Muscle of arm (tissue), 14 donors: ENCODE data around the gene PEX19. TPM values are rescaled to one million over a fixed set of nuclear protein-coding genes. Genes with fewer than 3 reads are reported as not detected.
"Not testable (repeated sequence)": the region's sequence is repeated elsewhere in the genome, so short reads cannot be mapped to it uniquely, and the experiment has no call there.

Experiments
- DNase-seq: peaks from one replicate; pipeline ENCODE4 v3.0.0-alpha.2; 2013
- long read RNA-seq, 11 donors: transcript quantifications; one replicate each; lab custom pipeline, GENCODE V29; 2026
- polyA plus RNA-seq, 12 donors: library from polyadenylated mRNA; unstranded; fragments of 120-200 nt; gene quantifications; one replicate each; pipeline ENCODE4 v1.2.1, GENCODE V29; 2013; ENCODE audit not compliant: insufficient read length in 12 of 12

PEX19 gene, protein sequence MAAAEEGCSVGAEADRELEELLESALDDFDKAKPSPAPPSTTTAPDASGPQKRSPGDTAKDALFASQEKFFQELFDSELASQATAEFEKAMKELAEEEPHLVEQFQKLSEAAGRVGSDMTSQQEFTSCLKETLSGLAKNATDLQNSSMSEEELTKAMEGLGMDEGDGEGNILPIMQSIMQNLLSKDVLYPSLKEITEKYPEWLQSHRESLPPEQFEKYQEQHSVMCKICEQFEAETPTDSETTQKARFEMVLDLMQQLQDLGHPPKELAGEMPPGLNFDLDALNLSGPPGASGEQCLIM
- polyA plus RNA-seq: 10 to 100 TPM in 11 of 12 donors, not detected in 1; 37.5 to 77.2 (median 46.6) TPM
- long read RNA-seq, donor 1, transcript PEX19-205 (7 exons, 3,504 nt): minor isoform, 6 of 22 reads
- long read RNA-seq, donor 1, transcript PEX19-201 (8 exons, 3,661 nt): major isoform, 14 of 22 reads
- long read RNA-seq, donor 1, partial matches to known transcripts: 0 of 22 reads
- long read RNA-seq, donor 1, other reads (novel, unspliced or antisense): 0 of 22 reads
- long read RNA-seq, donor 2, transcript PEX19-201 (8 exons, 3,661 nt): major isoform, 22 of 26 reads
- long read RNA-seq, donor 2, partial matches to known transcripts: 0 of 26 reads
- long read RNA-seq, donor 2, other reads (novel, unspliced or antisense): 0 of 26 reads
- long read RNA-seq, donor 3, partial matches to known transcripts: 0 of 5 reads
- long read RNA-seq, donor 3, other reads (novel, unspliced or antisense): 0 of 5 reads
- long read RNA-seq, donor 4, partial matches to known transcripts: 0 of 5 reads
- long read RNA-seq, donor 4, other reads (novel, unspliced or antisense): 0 of 5 reads
- long read RNA-seq, donor 5, transcript PEX19-201 (8 exons, 3,661 nt): major isoform, 27 of 30 reads
- long read RNA-seq, donor 5, partial matches to known transcripts: 0 of 30 reads
- long read RNA-seq, donor 5, other reads (novel, unspliced or antisense): 0 of 30 reads
- long read RNA-seq, donor 6, transcript PEX19-201 (8 exons, 3,661 nt): major isoform, 7 of 8 reads
- long read RNA-seq, donor 6, partial matches to known transcripts: 0 of 8 reads
- long read RNA-seq, donor 6, other reads (novel, unspliced or antisense): 0 of 8 reads
- long read RNA-seq, donor 7, transcript PEX19-201 (8 exons, 3,661 nt): major isoform, 7 of 8 reads
- long read RNA-seq, donor 7, partial matches to known transcripts: 0 of 8 reads
- long read RNA-seq, donor 7, other reads (novel, unspliced or antisense): 0 of 8 reads
- long read RNA-seq, donor 8, transcript PEX19-201 (8 exons, 3,661 nt): major isoform, 13 of 15 reads
- long read RNA-seq, donor 8, partial matches to known transcripts: 0 of 15 reads
- long read RNA-seq, donor 8, other reads (novel, unspliced or antisense): 0 of 15 reads
- long read RNA-seq, donor 9, transcript PEX19-201 (8 exons, 3,661 nt): major isoform, 5 of 9 reads
- long read RNA-seq, donor 9, partial matches to known transcripts: 0 of 9 reads
- long read RNA-seq, donor 9, other reads (novel, unspliced or antisense): 0 of 9 reads
- long read RNA-seq, donor 10, transcript PEX19-201 (8 exons, 3,661 nt): major isoform, 10 of 16 reads
- long read RNA-seq, donor 10, partial matches to known transcripts: 0 of 16 reads
- long read RNA-seq, donor 10, other reads (novel, unspliced or antisense): 0 of 16 reads
- long read RNA-seq, donor 11, transcript PEX19-201 (8 exons, 3,661 nt): major isoform, 15 of 20 reads
- long read RNA-seq, donor 11, partial matches to known transcripts: 0 of 20 reads
- long read RNA-seq, donor 11, other reads (novel, unspliced or antisense): 0 of 20 reads

- peak; percentile 95 for DNase-seq
These were observed at the start of gene PEX19 for GRCh38 chr1:160284782-160285344. TSS of gene PEX19 (minus strand) at chr1:160285133. CDS start at chr1:160285124, 9 bp downstream.

DNA sequence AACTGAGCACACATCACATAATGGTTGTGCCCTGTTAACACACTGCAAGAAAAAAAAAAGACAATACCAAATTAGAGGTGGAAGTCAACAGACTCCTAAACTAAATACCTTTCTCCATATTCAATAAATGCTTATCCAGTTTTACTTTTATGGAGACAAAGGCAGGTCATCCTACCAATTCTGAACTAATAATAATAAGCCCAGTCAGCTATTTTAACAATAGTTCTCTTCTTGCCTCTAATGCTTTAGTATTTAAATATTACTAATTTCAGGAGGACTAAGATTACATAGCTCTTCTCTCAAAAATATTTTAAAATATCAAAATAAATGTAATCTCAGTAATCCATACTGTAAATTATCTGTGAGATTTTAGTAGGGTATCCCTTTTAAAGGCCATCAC, 47.6 kb upstream of the PEX19 start:
- no peak for DNase-seq

DNA sequence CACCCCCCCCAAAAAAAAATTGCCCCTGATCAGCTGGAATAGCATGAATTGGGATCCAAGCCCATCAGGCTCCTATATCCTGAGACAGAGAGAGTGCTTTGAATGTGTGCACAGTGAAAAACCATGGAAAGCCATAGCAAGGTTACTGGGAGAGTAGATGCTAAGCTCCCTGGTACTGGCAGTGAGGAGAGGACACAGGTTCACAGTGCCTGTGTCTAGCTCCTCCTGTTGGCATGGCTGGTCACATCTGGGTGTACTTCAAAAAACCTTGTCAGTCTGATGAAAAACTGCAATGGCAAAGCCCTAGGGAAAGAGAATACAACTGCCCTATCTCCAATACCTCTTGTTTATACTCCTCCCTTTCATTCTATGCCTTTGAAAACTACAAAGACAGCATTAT, 45.2 kb upstream of the PEX19 start:
- no peak for DNase-seq

DNA sequence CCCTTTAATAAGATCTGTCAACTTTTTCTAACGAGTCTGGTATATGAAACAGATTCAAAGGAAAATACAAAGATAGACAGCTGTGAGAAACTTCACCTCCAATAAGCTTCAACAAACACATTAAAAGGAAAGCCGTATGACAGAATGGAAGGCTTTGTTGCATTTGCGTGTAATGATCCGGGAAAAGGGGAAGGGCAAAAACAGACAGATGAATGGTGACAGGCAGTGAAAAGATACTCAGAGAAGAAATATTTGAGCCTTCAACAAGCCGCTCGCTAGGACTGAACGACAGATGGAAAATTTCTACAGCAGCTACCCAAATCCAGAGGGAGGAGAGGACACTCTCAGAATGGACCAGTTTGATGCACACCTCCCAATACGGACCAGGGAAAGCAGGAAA, 43.3 kb upstream of the PEX19 start:
- DNase-seq: no peak

DNA sequence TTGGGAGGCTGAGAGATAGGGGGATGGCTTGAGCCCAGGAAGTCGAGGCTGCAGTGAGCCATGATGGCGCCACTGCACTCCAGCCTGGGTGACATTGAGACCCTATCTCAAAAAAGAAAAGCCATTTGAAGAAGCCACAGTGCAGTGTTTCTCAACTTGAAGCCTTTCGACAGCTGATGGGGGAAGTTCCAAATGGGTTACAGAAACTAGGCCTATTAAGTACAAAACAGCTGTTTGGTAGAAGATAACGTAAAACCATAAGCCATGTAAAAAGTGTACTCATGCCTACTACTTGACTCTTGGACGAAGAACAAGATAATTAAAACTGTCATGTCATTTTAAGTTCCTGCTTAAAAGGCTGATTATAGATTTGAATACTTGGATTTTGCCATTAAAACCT, 41.5 kb upstream of the PEX19 start:
- DNase-seq: no peak

- no peak for DNase-seq
These were observed 40.3 kb upstream of the PEX19 start for GRCh38 chr1:160325252-160325651.

GRCh38 chr1:160322831-160323230, 37.9 kb upstream of the PEX19 start:
- DNase-seq: no peak

DNA sequence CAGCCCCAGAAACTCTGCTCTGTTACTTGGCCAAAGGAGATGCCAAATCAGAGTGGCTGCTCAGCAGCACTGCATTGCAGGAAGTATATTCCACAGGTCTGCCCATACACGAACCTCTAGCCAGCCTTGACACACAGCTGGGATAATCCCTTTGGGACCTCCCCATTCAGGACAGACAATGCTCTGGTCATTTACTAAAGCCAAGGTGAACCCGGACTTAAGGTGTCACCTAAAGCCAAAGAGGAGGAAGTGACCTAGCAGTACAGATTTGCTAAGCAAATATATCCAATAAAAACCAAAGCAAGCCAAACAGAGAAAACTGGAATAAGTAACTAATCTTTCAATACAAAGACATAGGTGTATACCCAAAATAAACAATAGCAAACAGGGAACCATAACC, 30.4 kb upstream of the PEX19 start:
- no peak for DNase-seq

- no peak for DNase-seq
These were observed 24.6 kb upstream of the PEX19 start for GRCh38 chr1:160309571-160309970.

DNA sequence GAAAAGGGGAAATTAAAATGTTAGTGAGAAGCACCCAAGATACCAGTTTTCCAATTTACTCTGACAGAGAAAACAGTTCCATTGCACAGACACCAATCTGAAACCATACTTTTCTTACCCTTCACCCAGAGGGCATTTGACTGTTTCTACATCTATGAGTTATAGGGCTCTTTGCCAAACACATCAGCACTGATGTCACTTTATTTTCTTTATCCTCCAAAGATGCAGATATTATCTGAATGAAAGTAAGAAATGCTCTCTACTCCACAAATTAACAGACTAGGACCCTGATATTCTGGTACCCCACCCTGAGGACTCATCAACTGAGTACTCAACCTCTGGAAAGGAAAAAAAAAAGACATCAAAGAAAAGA, 24.2 kb upstream of the PEX19 start:
- no peak for DNase-seq

GRCh38 chr1:160308451-160309184, 23.7 kb upstream of the PEX19 start:
- no peak for DNase-seq

DNA sequence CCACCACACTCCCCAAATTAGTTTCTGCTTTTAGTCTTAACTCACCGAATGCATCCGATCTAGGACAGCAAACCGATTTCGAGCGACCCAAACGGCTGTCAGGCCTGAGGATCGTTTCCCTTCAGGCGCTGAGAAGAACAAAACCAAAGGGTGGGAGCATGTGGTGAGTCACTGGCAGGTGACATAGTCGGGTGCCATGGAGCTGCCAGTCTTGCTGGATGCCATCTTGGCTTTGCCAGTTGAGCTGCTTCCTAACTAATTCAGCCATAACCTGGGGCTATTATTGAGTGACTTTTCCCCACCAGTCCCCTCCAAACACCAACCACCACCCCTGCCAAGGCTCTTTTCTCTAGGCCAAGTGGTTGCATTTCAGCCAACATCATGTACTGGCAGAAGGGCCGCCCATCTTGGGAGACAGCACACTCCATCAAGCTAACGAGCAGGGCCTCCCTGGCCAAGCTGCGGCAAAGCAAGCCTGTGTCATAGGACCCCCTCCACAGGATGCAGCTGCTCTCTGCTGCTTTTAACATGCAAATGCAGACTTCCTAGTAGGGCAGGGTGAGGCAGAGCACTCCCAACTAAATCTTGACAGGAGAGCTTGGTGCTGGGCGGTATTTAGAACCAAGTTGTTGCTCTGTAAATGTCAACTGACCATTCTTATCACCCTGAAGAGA, 22.3 kb upstream of the PEX19 start:
- DNase-seq: no peak

DNA sequence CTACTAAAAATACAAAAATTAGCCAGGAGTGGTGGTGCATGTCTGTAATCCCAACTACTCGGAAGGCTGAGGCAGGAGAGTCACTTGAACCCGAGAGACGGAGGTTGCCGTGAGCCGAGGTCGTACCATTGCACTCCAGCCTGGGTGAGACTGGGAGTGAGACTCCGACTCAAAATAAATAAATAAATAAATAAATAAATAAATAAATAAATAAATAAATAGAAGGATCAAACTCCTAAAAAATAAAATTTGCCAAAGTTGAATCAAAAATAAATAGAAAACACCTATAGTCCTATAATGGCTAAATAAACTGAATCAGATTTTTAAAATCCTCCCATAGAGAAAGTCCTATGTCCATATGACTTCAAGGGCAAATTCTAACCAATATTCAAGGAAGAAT, 15.2 kb upstream of the PEX19 start:
- DNase-seq: no peak

GRCh38 chr1:160296036-160296435, 11.1 kb upstream of the PEX19 start:
- no peak for DNase-seq

DNA sequence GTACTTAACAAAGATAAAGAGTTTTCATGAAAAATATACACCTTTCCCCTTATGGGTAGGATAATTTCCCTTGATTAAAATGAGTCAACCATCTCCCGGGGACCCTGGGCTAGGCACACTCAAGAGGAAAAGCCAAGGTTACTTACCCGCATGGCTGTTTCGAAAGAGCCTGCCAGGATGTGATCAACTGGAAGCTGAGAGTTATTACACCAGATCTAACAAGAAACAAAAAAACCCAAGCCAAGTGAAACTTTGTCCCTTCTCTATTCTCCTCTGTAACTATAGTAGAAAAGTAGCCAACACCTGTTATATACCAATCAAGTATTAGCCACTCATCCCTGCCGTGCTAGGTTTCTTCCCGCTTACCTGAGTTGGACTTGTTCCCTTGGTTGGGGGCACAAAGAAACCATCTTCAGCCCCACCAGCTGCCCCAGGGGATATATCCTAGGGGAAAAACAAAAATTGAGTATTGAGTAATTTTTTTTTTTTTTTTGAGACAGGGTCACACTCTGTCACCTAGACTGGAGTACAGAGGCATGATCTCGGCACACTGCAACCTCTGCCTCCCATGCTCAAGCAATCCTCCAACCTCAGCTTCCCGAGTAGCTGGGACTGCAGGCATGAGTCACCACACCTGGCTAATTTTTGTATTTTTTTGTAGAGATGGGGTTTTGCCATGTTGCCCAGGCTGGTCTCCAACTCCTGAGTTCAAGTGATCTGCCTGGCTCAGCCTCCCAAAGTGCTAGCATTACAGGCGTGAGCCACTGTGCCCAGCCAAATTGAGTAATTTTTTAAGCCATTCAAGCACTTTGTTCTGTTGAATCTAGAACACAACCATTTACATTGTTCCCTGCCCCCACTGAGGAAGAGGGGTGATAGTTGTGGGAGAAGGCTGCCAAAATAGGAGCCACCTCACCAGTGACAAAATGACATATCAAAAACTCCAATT, 8.4 kb upstream of the PEX19 start:
- no peak for DNase-seq

- peak; percentile 67 for DNase-seq
These were observed 6.6 kb upstream of the PEX19 start for GRCh38 chr1:160291248-160292220.

DNA sequence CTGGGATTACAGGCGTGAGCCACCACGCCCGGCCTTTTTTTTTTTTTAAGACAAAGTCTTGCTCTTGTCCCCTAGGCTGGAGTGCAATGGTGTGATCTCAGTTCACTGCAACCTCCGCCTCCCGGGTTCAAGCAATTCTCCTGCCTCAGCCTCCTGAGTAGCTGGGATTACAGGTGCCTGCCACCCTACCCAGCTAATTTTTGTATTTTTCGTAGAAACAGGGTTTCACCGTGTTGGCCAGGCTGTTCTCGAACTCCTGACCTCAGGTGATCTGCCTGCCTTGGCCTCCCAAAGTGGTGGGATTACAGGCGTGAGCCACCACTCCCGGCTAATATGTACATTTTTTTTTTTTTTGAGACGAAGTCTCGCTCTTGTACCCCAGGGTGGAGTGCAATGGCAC, 2.8 kb upstream of the PEX19 start:
- not testable (repeated sequence) for DNase-seq
